ENCODE measurements around the gene RPF1. TPM values are rescaled to one million over a fixed set of nuclear protein-coding genes. Genes with fewer than 3 reads are reported as not detected.

Gene RPF1
- total RNA-seq, 1 donor from 2014 or later, result 30.1 TPM

DNA sequence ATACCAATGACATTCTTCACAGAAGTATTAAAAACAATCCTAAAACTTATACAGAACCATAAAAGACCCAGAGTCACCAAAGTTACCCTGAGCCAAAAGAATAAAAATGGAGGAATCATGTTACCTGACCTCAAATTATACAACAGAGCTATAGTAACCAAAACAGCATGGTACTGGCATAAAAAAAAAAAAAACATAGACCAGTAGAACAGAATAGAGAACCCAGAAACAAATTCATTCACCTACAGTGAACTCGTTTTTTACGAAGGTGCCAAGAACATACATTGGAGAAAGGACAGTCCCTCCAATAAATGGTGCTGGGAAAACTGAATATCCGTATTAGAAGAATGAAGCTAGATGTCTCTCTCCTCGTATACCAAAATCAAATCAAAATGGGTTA is 30.0 kb downstream of the RPF1 start:
- H3K9me3 Mint-ChIP-seq (ENCODE audit: unreplicated experiment), result peaks cover 12% of the 10 kb centered on the region
- H3K4me1 ChIP-seq (ENCODE audit: insufficient read depth, low read length), result peaks cover 3% of the 10 kb centered on the region
- peaks cover 7% of the 10 kb centered on the region for H3K36me3 Mint-ChIP-seq (ENCODE audit: low read depth, unreplicated experiment)
- H3K4me3 ChIP-seq (ENCODE audit: insufficient read depth, low read depth, low read length), result no peak overlapping the region
- H2AFZ ChIP-seq (ENCODE audit: low read depth, low read length), result no peak overlapping the region
- H3K4me2 ChIP-seq (ENCODE audit: low read length), result no peak overlapping the region
- H3K36me3 ChIP-seq (ENCODE audit: insufficient read depth, low read length), result no peaks in the 10 kb centered on the region
- H3K4me3 Mint-ChIP-seq (ENCODE audit: unreplicated experiment), result no peak overlapping the region
- no peaks in the 10 kb centered on the region for H3K9me3 ChIP-seq (ENCODE audit: insufficient read depth, low read depth, low read length)
- peaks cover 27% of the 10 kb centered on the region for H3K79me2 ChIP-seq (ENCODE audit: insufficient read depth, low read length)
- peaks cover 14% of the 10 kb centered on the region for H4K20me1 ChIP-seq (ENCODE audit: insufficient read depth, low read length)
- H3K27me3 Mint-ChIP-seq (ENCODE audit: low read depth, unreplicated experiment), result no peaks in the 10 kb centered on the region
- H3K4me1 Mint-ChIP-seq (ENCODE audit: low read depth, unreplicated experiment), result no peaks in the 10 kb centered on the region
- FAIRE-seq, result no peak
- H3K27ac Mint-ChIP-seq (ENCODE audit: unreplicated experiment), result no peak overlapping the region
- no peak for DNase-seq (ENCODE audit: low read depth)
- H3K27me3 ChIP-seq (ENCODE audit: insufficient read depth, low read length), result no peaks in the 10 kb centered on the region
- no peak overlapping the region for H3K9ac ChIP-seq (ENCODE audit: low read length)
- TF ChIP-seq EZH2 (IDR thresholded peaks at IDR 0.05; ENCODE audit: insufficient read depth, low read length), result no peak
- TF ChIP-seq CTCF (IDR thresholded peaks at IDR 0.05; ENCODE audit: insufficient read depth, low read depth, low read length), result no peak
- no peak overlapping the region for H3K27ac ChIP-seq (ENCODE audit: low read depth, low read length)

- Histone ChIP-seq H4K20me1 (ENCODE audit: insufficient read depth, low read length) (peaks cover 3% of the 10 kb centered on the region), H3K9me3 (ENCODE audit: insufficient read depth, low read depth, low read length) (no peaks in the 10 kb centered on the region), H3K4me1 (ENCODE audit: insufficient read depth, low read length) (no peaks in the 10 kb centered on the region), H2AFZ (ENCODE audit: low read depth, low read length) (no peak overlapping the region), H3K36me3 (ENCODE audit: insufficient read depth, low read length) (no peaks in the 10 kb centered on the region), H3K79me2 (ENCODE audit: insufficient read depth, low read length) (peaks cover 15% of the 10 kb centered on the region), H3K9ac (ENCODE audit: low read length) (no peak overlapping the region), H3K4me3 (ENCODE audit: insufficient read depth, low read depth, low read length) (no peak overlapping the region), H3K4me2 (ENCODE audit: low read length) (no peak overlapping the region), H3K27me3 (ENCODE audit: insufficient read depth, low read length) (no peaks in the 10 kb centered on the region), H3K27ac (ENCODE audit: low read depth, low read length) (no peak overlapping the region)
- Mint-ChIP-seq H3K4me3 (ENCODE audit: unreplicated experiment) (no peak overlapping the region), H3K4me1 (ENCODE audit: low read depth, unreplicated experiment) (no peaks in the 10 kb centered on the region), H3K36me3 (ENCODE audit: low read depth, unreplicated experiment) (peaks cover 7% of the 10 kb centered on the region), H3K27me3 (ENCODE audit: low read depth, unreplicated experiment) (no peaks in the 10 kb centered on the region), H3K27ac (ENCODE audit: unreplicated experiment) (no peak overlapping the region), H3K9me3 (ENCODE audit: unreplicated experiment) (peaks cover 12% of the 10 kb centered on the region)
- DNase-seq (ENCODE audit: low read depth), result no peak
- TF ChIP-seq EZH2 (IDR thresholded peaks at IDR 0.05; ENCODE audit: insufficient read depth, low read length), result no peak
- no peak for TF ChIP-seq CTCF (IDR thresholded peaks at IDR 0.05; ENCODE audit: insufficient read depth, low read depth, low read length)
- no peak for FAIRE-seq
Measured at GRCh38 chr1:84510165-84510564, 31.1 kb downstream of the RPF1 start.

GRCh38 chr1:84510668-84511067 is 31.6 kb downstream of the RPF1 start:
- Histone ChIP-seq H3K27me3 (ENCODE audit: insufficient read depth, low read length) (no peaks in the 10 kb centered on the region), H3K9me3 (ENCODE audit: insufficient read depth, low read depth, low read length) (no peaks in the 10 kb centered on the region), H3K4me2 (ENCODE audit: low read length) (no peak overlapping the region), H2AFZ (ENCODE audit: low read depth, low read length) (no peak overlapping the region), H3K4me1 (ENCODE audit: insufficient read depth, low read length) (no peaks in the 10 kb centered on the region), H3K27ac (ENCODE audit: low read depth, low read length) (no peak overlapping the region), H4K20me1 (ENCODE audit: insufficient read depth, low read length) (no peaks in the 10 kb centered on the region), H3K4me3 (ENCODE audit: insufficient read depth, low read depth, low read length) (no peak overlapping the region), H3K9ac (ENCODE audit: low read length) (no peak overlapping the region), H3K36me3 (ENCODE audit: insufficient read depth, low read length) (no peaks in the 10 kb centered on the region), H3K79me2 (ENCODE audit: insufficient read depth, low read length) (peaks cover 10% of the 10 kb centered on the region)
- Mint-ChIP-seq H3K9me3 (ENCODE audit: unreplicated experiment) (peaks cover 12% of the 10 kb centered on the region), H3K4me3 (ENCODE audit: unreplicated experiment) (no peak overlapping the region), H3K36me3 (ENCODE audit: low read depth, unreplicated experiment) (peaks cover 7% of the 10 kb centered on the region), H3K27ac (ENCODE audit: unreplicated experiment) (no peak overlapping the region), H3K4me1 (ENCODE audit: low read depth, unreplicated experiment) (no peaks in the 10 kb centered on the region), H3K27me3 (ENCODE audit: low read depth, unreplicated experiment) (no peaks in the 10 kb centered on the region)
- no peak for DNase-seq (ENCODE audit: low read depth)
- no peak for FAIRE-seq
- no peak for TF ChIP-seq CTCF (IDR thresholded peaks at IDR 0.05; ENCODE audit: insufficient read depth, low read depth, low read length)
- no peak for TF ChIP-seq EZH2 (IDR thresholded peaks at IDR 0.05; ENCODE audit: insufficient read depth, low read length)
